GM19023 (cell line): ENCODE results near the gene DSN1.

Experiments
- ATAC-seq: cut with Tn5 transposase; IDR thresholded peaks from one replicate; pipeline ENCODE4 v1.9.1; 2021; ENCODE audit warnings: mild to moderate bottlenecking, moderate library complexity; ENCODE audit not compliant: unreplicated experiment

Gene DSN1

DNA sequence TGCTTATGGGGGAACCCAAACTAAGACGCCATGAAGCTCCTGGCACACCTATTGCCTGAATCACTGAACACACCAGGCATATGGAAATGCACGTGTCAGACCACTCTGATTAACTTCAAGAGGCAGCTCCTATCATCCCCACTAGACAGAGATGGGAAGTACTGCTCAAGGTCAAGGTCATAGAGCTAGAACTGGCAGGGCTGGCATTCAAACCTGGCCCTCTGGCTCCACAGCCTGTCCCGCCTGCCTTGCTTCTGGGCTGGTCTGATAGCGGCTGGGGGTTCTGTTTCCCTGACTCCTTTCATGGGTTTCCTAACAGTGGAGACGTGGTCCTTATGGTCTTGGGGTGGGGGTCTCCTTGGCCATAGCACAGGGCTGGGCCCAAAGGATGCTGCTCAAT is 22.6 kb upstream of the DSN1 start:
- no peak for ATAC-seq

DNA sequence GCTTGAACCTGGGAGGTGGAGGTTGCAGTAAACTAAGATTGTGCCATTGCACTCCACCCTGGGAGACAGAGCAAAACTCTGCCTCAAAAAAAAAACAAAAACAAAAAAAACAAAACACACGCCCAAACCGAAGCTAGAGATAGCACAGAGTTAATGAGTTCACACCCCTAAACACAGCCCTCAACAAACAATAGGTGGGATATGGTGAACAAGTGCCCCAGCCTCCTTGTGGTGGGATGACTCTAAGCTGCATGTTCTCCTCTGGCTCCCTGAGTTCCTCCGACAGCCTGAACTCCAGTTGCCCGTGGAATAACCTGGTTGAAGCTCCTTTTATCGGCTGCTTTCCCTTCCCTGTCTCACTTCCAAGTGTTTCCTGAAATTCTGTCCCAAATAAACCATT is 22.1 kb upstream of the DSN1 start:
- ATAC-seq: no peak

DNA sequence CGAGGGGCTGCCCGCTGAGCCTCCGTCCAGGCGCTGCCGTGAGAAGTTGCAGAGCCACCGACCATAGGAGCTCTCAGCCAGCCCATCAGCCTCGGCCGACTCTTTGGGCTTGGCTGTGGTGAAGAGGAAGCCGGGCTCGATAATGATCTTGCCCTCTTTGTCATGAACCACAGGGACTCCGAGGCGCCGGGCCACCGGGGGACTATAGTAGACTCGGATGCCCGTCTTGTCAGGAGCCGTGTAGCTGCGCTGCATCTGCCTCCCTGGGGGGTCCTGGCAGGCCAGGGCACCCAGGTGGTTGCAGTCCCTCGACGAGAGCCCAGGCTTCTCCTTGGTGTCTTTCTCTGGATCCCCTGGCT is 20.5 kb upstream of the DSN1 start:
- no peak for ATAC-seq

DNA sequence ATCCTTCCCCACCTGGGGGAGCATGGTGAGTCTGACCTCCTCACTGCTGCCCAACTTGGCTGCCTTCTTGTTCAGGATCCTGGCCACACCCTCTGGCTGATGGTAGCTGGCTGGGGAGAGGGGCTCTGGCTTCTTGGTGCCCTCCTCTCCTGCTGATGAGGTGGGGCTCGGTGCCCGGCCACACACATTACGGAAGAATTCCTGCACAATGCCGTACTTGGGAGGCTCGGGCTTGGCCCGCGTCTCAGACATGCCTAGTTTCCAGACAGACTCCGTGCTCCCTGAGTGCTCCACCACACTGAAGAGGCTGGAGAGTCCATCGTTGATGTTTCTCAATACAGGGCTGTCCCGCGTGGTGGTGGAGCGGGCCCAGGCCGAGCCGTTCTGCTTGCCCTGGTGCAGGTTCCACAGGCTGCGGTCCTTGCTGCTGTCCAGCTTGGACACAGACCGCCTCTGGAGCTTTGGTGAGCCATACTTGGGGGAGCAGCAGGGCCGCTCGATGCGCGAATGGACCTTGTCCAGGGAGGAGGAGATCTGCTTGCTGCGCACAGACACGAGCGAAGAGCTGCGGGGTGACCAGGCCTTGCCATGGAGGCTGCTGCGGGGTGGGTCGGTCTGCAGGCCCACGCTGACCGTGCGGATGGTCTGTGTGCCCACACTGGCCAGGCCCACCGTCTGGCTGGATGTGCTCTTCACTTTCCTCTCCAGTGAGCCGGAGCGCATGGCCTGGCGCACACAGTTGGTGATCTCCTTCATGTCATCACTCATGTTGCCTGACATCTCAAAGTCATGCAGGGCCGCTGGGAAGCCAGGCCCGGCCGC is 19.9 kb upstream of the DSN1 start:
- no peak for ATAC-seq

DNA sequence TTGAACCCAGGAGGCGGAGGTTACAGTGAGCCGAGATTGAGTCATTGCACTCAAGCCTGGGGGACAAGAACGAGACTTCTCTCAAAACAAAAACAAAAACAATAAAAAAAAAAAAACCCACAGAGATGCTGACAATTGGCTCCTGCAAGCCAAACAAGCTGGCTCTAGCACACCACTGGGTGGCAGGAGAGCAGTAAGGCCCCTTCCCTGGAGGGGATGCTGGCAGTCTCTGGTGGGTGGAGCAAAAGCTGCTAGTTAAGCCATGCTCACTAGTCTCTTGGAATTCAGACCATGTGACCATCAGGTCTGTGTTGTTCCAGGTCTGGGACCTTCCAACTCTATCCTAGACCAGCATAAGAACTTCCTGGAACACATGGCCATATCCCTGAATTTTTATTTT is 18.9 kb upstream of the DSN1 start:
- no peak for ATAC-seq

DNA sequence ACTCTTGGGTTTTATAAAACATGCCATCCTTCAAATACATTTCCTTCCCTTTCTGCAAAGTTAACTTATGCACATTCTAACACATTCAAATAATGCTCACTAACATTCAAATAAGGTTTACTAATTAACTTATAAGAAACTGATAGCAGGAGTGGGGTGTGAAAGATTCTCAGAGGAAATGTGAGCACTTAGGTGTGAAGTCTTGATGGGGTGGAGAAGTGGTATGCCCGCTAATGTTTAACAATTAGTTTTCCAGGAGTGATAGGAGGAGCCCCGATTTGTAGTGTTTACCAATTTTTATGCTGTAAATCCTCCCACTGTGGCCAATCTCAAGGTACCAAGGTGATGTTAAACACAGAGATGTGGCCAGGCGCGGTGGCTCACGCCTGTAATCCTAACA is 18.3 kb upstream of the DSN1 start:
- ATAC-seq: no peak

DNA sequence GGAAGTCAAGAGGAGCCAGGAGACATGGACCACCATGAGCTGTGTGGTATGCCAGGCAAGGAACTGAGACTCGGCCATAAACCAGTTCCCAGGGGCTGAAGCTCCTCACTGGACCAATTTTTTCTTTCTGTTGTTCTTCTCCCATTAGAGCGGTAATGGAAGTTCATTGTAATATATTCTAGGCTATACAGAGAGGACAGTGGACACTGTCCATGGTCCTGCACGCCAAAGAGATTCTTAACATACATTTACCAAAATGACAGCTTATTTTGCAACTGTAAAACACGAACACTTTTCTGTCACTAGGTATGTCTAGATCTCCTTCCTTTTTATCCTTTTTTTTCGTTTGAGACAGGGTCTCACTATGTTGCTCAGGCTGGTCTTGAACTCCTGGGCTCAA is 13.1 kb upstream of the DSN1 start:
- no peak for ATAC-seq

DNA sequence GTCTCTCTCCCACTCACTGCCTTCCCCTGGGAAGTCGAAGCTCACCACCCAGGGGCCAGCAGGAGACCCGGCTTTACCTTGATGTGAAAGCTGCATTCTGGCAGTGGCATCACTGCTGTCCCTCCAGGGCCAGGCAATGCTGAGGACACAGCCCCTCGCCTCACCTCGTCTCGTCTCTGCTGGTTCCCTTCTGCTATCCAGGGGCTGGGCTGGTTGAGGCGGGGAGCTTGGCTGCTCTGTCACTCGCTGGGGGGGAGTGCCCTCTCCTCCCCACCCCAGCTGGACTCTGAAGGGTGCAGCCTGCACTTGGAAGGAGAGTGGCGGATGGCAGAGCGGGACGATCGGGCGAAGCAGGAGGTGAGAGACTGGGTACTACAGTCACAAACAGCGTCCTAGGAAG is 12.7 kb upstream of the DSN1 start:
- no peak for ATAC-seq

DNA sequence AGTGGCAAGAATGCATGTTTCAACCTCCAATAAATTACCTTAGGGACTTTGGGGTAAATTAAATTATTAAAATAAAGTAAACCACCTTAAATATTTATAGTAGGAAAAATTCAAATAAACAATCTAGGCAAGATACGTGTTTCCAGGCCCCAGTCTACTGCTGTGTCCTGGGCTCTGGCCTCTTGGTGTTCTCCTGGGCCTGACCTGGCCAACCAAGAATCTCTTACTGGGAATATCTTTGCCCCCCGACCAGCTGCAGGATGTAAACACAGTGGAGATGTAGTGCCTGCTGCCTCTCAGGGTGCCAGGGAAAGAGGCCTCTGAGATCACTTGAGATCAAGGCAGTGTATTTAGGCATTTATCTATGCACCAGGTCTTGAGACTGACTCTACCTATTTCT is 11.7 kb upstream of the DSN1 start:
- ATAC-seq: no peak

DNA sequence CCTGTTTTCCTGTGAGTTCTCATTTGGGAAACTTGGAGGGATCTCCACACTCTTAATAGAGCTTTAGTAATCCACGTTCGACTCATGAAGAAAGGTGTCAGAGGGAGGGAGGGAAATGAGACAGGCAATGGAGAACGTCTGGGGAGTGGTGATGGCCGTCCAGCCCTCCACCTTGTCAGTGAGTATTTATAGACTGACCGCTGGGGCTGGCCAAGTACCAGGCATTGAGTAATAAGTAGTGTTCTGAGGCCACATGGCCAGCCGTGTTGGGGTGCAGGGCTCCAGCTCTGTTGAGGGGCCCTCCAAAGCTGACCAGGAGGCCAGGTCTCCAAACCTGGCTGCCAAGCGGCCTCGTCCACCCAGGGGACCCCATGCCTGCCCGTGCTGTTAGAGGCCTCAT is 11.3 kb upstream of the DSN1 start:
- no peak for ATAC-seq

DNA sequence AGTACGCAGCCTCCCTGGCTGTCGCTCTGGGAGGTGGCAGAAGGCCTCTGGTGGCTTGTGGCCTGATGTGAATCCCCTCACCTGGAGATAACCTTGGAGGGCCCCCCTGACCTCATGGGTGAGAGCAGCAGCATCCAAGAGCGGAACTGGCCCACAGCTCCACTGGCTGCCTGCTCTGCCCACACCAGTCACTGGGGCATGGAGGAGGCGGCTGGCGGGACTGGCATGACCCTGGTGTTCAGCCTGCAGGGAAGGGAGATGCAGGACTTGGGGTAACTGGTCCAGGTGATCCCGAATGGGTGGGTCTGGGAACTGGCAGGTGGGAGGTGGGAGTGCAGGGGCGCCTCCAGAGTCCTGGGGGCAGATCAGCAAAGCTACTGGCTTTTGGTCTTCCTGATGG is 10.6 kb upstream of the DSN1 start:
- ATAC-seq: no peak

DNA sequence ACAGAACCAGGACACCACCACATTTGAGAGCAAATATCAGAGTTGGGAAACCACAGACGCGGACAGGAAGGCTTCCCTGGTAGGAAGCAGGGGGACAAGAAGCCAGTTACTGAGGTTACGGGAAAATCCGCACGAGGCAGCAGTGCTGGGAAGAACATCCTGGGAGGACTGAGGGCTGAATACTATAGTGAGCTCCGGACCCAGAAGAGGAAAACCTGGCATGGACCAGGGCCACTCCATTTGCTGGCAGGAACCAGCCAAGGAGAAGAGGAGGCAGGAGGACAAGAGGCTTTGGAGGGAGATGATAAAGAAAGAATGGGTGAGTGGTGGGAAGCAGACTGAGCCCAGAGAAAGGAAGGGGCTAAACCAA is 6.1 kb upstream of the DSN1 start:
- no peak for ATAC-seq

DNA sequence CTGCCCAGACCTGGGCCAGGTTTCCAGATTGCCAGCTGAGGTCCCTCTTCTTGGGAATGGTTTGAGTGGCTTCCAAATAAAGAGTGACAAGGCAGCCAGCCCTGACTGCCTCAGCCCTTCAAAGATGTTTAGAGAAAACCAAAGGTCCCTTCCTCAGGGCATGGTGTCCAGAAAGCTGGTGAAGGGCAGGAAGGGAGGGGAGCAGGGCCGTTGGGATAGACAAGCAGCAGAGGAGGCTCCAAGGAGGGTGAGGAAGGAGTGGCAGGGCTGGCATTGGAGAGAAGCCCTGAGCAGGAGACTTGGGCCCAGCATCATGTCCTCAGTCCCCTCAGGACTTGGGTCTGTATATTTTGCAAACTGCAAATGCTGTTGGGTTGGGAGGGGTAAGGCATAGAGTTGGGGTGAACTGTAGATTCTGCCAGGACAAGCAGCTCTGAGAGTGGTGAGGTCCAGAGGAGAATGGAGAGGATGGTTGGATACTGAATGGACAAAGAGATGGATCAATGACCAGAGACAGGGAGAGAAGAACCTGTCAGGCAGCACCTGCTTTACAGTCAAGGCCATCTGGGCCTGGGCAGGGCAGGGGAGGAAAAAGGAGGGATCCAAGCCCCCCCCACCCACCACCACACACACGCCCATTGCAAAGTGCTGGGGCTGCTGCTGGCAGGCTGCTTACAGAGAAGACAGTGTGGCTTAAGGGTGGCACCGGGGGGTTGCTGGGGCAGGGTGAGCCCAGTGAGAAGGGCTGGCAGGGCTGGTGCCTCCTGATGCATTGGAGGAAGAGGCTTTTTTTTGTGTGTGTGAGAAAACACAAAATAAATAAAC is 5.5 kb upstream of the DSN1 start:
- ATAC-seq: no peak

DNA sequence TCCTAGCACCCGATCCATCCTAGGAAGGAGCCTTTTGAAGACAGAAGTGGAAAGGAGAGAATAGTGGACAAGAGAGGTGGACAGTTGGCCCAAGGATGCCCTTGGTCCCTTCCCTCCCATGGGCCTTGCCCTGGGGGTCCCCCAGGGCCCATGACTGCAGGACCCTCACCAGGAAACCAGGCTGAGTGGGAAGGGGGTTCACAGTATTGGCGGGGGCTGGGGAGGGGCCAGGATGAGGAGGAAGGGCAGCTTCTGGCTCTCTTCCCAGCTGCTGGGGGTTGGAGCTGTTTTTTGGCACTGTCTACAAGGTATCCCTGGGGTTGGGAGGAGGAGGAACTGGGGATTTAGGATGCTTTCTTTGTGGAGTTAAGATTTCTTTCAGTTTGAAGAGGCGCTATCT is 4.0 kb upstream of the DSN1 start:
- no peak for ATAC-seq

DNA sequence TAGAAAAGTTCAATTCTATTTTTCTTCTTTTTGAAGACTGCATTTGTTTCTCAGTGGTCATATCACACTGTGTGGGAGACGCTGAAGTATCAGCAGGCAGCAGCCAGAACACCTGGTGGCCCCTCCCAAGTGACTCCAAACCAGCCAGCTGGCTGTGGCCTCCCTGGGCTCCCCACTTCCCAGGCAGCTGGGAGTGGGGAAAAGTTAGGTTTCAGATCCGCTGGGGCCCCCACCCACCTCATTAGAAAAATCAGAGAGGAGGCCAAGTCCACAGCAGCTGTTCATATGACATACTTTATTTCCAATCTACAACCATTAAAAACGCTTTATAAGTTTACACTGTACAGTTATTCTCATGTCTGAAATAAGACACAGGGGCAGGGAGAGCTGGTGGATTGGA is 3.6 kb upstream of the DSN1 start:
- ATAC-seq: no peak

DNA sequence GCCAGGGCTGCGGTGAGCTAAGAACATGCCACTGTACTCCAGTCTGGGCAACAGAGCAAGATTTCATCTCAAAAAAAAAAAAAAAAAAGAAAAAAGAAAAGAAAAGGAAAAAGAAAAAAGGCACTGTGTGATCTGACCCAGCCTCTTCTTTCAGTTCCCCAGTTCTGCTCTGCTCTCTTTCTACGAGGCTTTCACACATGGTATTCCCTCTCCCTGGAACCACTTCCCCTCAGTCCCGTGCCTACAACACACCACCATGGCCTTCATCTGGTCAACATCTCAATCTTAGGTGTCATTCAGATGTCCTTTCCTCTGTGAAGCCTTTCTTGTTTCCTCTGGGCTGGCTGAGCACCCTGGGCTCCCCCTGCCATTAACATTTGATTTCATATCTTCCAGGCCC is 2.3 kb upstream of the DSN1 start:
- ATAC-seq: no peak

DNA sequence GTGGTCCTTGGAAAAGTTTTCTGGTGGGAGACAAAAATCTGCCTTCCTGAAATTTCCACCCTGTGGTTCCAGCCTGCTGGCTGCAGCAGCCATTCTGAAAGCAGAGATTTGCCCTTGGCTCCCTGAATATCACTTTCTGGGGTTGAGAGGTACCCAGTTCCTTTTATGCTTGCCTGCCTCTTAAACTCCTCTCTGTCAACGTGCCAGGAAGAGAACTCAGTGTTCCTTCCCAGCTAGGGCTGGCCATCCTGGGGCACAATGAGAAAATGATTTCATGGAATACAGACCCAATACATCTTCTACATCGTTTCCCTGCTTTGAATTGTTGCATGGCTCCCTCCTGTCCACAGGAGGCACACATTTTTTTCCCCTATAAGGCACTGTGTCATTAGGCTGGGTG is 1.6 kb upstream of the DSN1 start:
- ATAC-seq: no peak

DNA sequence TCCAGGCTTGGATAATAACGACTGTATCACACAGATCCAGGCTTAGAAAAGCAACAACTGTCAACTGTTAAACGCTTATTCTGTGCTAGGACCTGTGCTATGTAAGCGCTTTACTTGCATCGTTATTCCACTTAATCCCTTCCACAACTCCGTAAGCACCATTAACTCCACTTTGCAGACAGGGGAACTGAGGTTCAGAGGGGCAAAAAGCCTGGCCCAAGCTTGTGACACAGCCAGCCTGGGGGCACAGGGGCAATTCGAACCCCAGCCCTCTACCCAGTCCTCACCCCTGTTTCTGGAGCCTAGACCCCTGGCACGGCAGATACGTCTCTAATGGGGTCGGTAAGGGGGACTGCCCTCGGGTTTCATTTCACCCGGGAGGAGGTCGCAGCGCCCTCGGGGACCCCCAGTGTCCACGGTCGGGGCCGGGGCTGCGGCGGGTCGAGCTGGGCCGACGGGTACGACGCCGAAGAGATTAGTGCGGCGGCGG is 411 bp downstream of the DSN1 start:
- peak; percentile 31 for ATAC-seq

DNA sequence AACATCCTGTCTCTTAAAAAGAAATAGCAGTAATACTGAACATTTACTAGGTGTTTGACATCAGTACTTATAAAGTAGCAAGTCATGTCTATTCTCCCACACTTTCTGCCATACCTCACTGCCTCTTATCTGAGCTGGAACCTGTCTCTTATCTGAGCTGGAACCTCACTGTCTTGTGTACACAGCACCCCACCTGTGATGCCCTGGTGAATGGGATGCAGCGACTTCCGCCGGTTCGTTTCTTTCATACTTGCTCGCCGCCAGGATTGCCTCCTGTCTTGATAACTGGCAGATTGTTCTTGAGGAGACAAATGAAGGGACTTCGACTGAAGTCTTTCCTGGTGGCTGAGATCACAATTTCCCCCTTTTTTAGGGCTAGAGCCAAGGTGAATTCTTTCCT is 2.9 kb downstream of the DSN1 start:
- ATAC-seq: no peak

DNA sequence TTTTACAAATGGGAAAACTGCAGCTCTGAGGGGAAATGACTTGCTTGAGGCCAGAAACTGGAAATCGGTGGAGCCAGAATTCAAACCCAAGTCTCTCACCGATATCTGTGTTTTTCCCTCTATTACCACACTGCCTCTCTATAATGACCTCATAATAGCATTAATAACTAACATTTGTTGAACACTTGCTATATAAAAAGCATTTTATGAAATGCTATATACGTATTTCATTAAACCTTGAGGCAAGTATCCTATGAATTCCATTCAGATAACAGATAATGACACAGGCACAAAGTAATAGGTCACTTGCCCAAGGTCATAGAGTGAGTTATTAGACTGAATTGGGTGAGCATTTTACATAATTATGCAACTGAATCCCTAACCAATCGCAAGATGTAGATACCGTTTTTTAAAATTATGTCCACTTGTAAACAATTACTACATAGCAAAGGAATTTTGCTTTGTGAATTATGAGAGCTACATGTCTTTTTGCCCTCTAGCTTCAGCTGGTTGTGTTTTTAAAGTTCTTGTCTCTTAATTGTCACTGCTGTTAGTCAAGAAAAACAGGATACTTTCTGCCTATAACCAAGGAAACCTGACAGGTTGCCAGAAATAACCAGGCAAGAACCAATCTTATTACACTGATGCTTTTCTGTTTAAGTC is 4.7 kb downstream of the DSN1 start:
- no peak for ATAC-seq

DNA sequence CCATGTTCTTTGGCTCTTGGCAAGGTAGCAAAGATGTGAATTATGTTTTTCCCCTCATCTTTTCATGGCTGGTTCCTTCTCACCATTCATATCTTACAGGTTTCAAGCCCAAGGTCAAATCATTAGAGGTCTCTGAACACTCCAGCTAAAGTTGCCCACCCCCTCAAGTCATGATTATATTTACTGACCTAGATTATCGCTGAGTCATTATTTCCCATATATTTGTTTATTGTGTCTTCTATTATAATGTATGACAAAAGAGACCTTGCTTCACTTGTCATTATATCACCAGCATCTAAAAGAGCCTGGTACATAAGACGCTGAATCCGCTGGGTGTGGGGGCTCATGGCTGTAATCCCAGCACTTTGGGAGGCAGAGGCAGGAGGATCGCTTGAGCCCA is 12.4 kb downstream of the DSN1 start:
- no peak for ATAC-seq

DNA sequence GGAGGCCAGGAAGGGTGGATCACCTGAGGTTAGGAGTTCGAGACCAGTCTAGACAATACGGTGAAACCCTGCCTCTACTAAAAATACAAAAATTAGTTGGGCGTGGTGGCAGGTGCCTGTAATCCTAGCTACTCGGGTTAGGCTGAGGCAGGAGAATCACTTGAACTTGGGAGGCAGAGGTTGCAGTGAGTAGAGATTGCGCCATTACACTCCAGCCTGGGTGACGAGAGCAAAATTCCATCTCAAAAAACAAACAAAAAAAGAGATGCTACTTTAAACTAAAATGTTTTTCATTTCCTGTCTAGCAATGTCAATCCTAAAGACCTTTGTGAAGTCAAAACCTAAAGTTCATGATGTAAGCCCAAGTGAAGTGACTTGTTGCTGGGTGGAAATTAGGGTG is 12.9 kb downstream of the DSN1 start:
- ATAC-seq: no peak
